HG03025 (cell line): ENCODE results near the gene CAMSAP1.

Experiments
- ATAC-seq: cut with Tn5 transposase; IDR thresholded peaks from one replicate; pipeline ENCODE4 v1.9.1; 2021; ENCODE audit warnings: mild to moderate bottlenecking, moderate library complexity; ENCODE audit not compliant: unreplicated experiment, low FRiP score

The CAMSAP1 gene

DNA sequence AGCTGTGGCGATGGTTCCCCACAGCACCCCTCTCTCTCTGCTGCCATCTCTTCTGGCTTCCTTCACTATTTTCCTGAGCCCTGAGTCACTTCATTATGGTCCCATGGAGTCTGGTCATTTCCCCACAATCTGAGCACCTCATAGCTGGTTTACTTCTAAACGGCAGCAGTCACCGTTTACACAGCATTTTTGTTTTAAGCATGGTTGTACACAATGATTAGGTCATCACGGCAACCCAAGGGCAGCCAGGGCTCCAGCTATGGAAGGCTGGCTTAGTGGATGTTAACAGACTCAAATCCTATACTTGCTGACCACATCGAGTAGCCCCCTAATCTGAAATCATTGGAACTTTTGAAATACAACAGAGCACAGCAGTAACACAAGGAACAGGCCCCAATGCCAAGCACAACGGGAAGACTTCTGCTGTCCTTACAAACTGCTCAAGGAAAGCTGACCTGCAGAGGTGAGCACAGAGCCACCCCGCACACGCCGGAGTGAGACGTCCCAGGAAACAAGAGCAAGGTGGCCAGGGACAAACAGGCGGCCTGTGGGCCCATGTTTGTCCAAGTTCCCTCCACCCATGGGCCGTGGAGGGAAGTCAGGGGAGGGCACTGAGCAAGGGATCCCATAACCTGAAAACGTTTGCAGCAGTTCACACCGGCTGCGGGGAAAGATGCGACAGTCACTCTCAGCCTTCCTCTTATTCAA is 22.9 kb downstream of the CAMSAP1 start:
- ATAC-seq: no peak

DNA sequence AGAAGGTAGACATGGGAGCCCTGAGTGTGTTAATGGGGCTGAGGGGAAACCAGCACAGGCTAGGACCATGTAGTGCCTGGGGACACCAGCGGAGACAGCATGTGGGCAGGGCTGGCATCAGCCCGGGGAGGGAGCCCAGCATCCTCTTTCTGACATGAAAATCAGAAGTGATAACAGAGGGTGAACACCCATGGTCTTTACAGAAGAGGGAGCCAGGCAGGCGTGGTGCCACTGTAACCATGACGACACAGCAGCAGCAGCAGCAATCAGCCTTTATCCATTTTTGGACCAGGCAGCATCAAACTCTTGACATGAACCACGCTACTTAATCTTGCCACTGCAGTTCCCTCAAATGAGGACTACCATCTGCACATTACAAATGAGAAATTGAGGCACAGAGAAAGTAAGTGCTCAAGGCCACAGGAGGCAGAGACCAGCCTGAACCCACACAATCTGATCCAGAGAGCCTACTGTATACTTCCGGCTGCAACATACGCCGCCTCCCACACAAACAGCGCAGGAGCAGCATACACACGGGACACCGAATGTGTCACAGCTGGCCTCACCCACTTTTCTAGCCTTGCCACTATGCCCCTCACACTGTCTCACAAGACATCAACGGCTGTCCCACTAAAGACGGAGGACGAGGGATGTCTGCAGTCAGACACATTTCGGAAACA is 23.8 kb downstream of the CAMSAP1 start:
- no peak for ATAC-seq

DNA sequence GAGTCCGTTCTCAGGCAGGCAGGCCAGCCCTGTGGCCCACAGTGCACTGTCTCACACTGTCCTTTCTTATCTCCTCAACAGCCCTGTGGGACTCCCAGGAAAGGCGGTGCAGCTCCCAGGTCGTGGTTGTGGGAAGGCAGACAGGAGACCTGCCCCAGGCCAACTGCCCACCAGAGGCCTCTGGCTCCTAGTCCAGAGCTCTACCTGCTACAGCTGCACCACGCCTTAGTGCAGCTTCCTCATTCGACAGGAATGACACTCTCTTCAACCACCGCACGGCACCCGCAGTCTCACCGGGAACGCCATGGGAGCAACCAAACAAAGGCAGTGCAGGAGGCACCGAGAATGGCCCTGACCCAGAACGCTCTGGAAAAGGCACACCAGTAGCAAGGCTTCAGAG is 25.3 kb downstream of the CAMSAP1 start:
- no peak for ATAC-seq

DNA sequence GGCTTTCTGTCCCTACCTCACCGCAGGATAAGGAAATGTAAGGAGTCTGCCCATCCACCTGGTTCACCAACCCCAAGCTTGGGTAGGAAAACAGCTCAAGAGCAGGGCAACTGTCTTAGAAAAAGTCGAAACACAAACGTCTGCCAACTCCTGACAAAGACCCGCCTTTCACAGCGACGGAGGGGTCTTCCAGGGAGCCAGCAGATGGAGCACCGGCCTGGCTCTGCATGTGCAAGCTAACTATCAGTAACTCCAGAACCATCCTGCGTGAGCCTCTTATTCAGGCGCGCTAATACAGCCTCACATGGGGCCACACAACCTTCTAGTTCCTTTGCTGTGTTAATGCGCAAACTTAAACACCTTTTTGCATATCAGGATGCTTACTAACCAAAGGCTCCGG is 26.9 kb downstream of the CAMSAP1 start:
- ATAC-seq: no peak

DNA sequence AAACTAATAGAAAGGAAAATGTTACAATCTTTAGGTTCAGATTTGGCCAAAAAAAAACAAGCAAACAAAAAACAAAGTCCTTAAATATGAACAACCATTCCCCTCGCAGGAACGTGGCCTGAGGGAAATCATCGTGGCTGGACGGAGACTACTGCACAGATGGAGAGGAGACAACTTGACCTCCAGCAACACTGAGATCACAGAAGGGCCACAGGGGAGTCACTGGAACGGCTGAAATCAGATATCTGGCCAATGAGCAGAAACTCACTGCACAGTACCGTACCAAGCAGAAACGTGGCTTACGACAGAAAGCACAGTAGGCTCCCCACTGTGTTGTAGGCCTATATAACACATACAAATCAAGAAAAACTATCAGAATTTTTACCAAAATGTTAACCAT is 27.7 kb downstream of the CAMSAP1 start:
- ATAC-seq: no peak

DNA sequence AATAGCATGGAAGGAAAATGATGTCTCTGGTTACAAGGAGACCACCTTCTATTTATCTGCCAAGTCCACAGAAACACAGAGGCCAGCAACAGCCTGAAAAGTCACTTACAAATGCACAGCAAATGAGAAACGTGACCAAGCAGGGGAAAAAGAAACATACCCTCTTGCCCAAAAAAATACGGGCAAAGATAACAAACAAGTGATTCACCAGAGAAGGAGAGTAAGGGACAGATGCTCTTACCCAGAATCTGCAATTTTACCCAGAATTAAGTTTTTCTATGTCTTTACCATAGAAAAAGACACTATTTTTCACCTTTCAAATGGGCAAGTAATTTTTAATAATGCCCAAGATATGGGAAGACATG is 28.1 kb downstream of the CAMSAP1 start:
- no peak for ATAC-seq

DNA sequence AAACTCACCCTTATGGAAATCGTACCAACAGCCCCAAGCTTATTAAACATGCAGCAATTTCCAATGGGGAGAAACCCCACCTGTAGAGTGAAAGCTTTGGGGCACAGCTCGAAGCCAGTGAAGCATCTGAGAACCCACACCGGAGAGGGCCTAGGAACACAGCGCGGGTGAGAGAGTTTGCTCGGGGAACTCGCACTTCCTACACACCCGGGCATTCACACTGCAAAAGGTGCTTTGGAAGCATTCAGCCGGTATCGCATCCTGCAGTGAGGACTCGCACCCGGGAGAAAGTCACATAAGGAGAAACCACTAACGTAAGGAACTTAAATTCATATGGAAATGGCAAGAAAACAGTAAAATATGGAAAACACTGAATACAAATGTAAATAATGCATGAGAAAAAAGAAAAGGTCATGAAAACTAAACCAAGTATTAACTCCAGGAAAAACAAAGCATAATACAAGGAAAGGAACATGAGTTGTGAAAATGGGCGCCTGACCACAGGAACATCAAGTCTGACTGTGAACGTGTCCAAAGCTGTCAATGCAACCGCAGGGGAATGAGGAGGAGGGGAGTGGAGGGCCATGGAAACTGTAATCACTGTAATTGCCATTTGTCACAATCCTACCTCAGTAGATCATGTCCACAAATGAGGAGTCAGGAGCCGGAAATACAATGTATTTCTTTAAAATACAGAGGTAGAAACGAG is 28.7 kb downstream of the CAMSAP1 start:
- no peak for ATAC-seq

DNA sequence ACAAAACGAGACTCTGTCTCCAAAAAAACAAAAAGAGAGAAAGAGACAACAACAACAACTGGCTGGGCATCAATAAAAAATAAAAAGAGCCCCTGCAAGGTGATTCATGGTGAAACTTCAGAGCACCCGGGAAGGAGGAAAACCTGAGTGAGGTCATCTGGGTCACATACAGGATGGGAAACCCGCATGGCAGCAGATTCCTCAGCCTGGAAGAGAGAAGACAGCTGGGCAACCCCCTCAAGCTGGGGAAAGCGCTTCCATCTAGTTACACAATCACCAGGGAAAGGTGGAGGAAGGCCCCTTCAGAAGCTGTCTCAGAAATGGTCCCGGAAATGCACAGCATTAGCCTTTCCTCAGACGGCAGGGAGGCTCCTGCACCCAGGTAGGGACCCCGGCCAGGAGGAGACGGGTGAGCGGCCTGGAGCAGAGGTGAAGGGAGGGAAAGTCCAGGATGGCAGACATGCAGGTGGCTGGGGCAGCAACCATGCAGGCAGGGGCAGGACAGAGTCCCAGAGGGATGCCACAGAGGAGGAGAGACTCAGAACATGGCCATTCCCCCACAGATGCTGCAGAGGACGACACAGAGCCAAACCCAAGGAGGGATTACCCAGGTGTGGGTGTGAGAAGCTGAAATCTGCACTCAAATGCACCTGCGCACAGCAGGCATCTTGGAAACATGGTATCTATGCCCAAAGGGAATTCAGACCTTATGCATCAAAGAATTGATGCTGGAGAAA is 29.4 kb downstream of the CAMSAP1 start:
- no peak for ATAC-seq

DNA sequence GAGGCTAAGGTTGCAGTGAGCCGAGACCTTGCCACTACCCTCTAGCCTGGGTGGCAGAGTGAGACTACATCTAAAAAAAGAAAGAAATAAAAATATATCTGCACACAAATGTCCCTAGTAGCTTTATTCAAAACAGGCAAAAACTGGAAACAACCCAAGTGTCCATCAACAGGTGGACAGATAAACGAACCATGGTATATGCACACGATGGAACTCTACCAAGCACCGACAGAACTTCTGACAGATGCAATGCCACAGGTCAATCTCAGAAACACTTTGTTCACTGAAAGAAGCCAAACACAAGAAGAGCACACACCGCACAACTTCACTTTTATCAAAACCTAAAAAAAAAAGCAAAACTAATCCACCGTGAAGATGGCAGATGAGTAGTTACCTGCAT is 30.4 kb downstream of the CAMSAP1 start:
- no peak for ATAC-seq

DNA sequence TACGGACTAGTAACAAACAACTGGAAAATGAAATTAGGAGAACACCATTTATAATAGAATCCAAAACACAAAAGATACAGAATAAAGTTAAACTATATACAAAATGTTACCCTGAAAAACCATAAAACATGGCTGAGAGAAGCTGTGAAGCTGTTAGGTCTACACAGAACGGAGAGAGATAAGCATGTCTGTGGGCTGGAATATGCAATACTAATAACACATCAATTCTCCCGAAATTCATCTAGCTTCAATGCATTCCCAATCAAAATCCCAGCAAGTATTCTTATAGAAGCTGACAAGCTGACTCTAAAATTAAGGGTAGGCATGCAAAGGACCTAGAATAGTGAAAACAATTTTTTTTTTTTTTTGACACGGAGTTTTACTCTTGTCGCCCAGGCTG is 32.5 kb downstream of the CAMSAP1 start:
- ATAC-seq: no peak

DNA sequence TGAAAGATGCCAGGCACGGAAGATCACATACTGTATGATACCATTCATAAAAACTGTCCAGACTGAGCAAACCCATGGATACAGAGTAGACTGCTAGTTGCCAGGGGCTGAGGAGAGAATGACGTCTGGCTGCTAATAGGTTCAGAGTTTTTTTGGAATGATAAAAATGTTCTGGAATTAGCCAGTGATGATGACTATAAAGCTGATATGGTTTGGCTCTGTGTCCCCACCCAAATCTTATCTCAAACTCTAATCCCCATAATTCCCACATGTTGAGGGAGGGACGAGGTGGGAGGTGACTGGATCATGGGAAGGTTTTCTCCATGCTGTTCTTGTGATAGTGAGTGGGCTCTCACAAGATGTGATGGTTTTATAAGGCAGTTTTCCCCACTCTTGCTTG is 37.4 kb downstream of the CAMSAP1 start:
- ATAC-seq: no peak

DNA sequence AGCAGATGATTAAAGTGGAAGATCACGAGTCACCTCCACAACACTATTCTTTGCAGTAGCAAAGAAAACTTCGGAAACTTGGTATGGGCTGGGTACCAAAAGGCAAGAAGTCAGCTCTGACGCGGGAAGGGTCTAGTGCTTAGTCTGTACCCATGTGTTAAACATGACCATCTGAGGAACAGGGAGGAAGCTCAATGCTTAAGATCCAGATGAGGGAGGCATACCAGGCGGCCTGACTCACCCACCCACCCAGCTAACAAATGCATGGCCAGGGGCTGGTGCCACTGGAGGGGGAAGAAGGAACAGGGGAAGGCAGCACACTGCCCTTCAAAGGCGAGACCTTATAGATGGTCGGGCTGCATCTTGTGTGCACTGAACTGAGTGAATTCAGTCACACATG is 41.8 kb downstream of the CAMSAP1 start:
- no peak for ATAC-seq

DNA sequence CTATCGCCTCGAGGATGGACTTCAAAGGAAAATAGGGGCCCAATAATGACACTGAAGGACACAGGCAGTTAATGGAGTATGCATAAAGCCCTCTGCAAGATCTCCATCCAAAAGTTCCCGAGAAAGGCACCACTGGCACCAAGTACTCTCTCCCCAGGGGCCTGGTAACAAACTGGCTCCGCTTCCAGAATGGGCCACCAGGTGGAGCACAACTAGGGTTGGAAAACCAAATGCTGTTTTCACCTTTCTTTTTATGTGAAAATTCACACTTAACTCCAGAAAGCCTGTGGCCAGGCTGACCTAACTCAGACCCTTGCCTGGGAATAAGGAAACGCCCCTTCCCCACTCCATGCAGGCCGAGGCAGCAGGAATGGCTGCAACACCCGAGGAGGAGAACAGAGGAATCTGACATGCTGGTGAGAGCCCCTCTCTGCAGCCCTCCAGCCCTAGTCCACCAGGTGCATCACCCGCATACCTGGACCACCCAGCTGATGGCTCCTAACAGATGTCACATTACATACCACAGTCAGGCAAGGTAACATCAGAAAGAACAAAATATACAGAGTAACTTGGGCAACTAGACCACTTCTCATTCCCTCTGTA is 42.8 kb downstream of the CAMSAP1 start:
- ATAC-seq: no peak

DNA sequence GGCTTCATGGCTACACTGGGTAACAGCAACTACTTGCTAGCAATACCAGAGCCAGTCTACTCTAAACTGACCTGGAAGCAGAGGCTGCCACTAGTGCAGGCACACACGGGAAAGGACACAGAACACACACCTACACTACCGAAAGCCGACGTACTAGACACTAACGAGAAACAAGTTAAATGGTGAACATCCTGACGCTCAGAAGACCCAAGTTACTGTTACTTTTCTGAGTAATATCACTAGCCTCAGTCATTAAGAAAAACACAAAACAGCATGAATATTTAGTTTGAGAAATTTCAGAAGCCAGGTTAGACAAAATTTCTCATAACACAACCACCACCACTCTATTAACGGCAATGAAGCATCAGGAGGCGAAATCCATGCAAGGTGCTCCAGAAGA is 44.5 kb downstream of the CAMSAP1 start:
- no peak for ATAC-seq

DNA sequence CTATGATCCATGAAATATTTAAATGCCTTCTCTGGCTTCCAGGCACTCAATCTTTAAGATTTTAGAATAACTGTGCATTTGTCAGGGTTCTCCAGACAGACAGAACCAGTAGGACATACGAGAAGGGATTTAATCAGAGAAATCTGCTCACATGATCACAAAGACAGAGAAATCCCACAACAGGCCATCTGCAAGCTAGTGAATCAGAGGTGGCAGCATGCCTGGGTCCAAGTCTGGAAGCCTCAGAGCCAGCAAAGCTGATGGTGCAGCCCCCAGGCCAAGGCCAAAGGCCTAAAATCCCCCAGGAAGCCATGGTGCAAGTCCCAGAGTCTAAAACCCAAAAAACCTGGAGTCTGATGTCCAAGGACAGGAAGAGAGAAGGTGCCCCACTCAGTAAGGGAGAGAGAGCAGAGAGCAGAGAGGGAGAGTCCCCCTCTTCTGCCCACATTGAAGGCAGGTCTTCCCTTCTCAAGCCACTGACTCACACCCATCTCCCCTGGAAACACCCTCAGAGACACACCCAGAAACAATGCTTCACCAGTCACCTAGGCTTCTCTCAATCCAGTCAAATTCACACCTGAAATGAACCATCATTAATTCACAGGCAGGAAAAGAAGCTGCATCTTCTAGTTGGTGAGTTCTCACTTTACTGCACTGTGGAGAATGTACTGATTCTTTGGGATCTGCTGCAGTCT is 48.7 kb downstream of the CAMSAP1 start:
- no peak for ATAC-seq

DNA sequence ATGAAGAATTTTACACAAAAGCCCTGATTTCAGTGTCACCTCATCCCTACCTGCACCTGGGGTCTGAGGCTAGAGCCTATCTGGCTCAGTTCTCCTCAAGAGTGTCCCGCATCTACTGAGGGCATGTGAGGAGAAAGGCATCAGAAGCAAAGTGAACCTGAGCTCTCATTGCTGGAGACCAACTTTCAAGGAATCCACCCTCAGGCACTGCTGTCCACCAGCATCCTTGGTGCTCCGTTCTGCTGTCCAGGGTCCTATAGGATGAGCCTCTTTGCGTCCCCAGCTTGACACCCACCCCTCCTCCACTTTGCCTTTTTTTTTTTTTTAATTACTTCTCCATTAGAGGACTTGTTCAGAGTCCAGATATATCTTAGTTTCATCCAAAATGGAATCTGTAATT is 49.5 kb downstream of the CAMSAP1 start:
- no peak for ATAC-seq

DNA sequence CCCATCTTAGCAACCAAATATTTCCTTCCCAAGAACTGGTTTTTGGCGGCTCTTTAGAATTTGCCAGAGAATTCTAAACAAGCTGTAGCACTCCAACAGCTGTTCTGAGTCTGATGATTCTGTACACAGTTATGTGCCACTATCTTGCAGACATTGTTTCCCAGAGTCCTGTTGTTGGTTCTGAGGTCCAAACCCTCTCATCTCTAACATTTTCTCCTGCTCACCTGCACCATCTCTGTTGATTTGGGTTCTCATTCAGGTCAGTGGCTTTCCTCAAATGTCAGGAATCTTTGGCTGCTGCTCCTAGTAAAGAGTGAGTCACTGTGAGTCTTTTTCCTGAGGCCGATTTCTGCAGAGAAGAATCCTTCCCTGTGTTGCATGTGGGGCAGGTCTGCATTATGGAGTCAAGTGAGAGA is 50.0 kb downstream of the CAMSAP1 start:
- ATAC-seq: no peak

DNA sequence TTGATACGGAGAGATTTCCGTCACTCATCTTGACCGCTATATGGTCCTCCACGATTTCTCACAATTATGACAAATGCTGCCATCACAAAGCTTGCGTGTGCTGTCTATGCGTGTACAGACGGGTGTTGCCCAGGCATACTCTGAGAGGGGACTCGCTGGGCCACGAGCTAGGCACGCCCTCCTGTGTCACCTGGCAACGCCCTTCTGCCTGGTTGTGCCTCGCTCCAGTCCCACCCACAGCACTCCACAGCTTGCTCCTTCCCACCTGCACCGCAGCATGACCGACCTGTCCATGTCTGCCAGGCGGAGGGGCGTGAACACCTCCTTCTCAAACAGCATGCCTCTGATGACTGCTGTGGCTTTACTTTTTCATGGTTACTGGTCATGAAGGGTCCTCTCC is 55.6 kb downstream of the CAMSAP1 start:
- no peak for ATAC-seq

DNA sequence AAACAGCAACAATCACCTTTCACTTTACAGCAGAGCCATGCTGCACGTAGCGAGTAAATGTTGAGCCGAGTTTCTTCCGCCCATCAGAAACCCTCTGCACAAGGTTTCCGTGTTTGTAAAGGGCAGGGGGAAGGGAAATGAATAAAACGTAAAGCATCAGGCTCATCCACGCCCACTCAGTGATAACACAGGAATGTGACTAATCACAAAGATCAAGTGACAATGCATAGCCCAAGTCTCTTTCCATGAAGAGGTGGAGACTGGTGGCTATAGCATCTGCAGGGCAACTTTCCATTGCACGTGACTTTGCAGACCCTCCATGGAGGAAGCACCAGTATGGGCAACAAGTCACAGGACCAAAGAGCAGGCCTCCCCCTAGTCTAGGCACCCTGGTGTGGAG is 56.6 kb downstream of the CAMSAP1 start:
- ATAC-seq: no peak

DNA sequence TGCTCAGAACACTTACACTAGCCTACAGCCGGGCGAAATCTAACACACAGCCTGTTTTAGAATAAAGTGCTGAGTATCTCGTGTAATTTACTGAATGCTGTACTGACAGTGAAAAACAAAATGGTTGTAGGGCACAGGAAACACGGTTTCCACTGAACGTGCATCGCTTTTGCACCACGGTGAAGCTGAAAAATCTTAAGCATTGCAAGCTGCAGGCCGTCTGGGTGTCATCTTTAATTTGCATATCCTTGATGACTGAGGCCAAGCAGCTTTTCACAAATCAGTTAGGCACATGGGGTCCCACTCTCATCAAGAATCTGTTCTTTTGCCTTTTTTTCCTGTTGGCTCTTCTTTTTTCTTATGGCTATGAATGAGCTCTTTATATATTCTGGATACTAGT is 58.2 kb downstream of the CAMSAP1 start:
- ATAC-seq: no peak
